OCI-LY1 (cell line): Measurements from ENCODE around the gene PAK5.

Experiments used
- CTCF ChIP-seq: fragments of 200-600 bp; sonication (generic), shearing (Covaris generic); IDR thresholded peaks from 2 replicates; pipeline ENCODE4 v1.5.1; 2017; ENCODE audit warnings: mild to moderate bottlenecking, antibody characterized with exemption, low read length, moderate library complexity, mixed read lengths
- EZH2 ChIP-seq: fragments of 200-600 bp; sonication (generic), shearing (Covaris generic); IDR thresholded peaks from 2 replicates; pipeline ENCODE4 v1.8.0; 2017; ENCODE audit warnings: borderline replicate concordance, mixed run types, mild to moderate bottlenecking, antibody characterized with exemption, low read length, moderate library complexity, mixed read lengths

- TF ChIP-seq CTCF (no peak), EZH2 (no peak)
Observed at GRCh38 chr20:9672027-9672426, 166.8 kb downstream of the PAK5 start.
